OCI-LY1 (cell line): ENCODE results near the gene HDGFL3.

Experiments
- EZH2 ChIP-seq: fragments of 200-600 bp; sonication (generic), shearing (Covaris generic); IDR thresholded peaks from 2 replicates; pipeline ENCODE4 v1.8.0; 2017; ENCODE audit warnings: borderline replicate concordance, mixed run types, mild to moderate bottlenecking, antibody characterized with exemption, low read length, moderate library complexity, mixed read lengths
- TF ChIP-seq, protein P1 (sequence below): fragments of 200-600 bp; sonication (generic), shearing (Covaris generic); IDR thresholded peaks from 2 replicates; pipeline ENCODE4 v1.5.1; 2017; ENCODE audit warnings: mild to moderate bottlenecking, antibody characterized with exemption, low read length, moderate library complexity, mixed read lengths

DNA sequence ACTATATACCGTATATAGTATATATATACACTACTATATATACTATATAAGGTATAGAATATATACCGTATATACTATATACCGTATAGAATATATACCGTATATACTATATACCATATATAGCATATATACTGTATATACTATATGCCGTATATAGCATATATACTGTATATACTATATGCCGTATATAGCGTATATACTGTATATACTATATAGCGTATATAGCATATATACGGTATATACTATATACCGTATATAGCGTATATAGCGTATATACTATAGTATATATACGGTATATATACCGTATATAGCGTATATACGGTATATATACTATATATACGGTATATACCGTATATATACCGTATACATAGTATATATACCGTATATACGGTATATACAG is 22.6 kb upstream of the HDGFL3 start:
- TF ChIP-seq EZH2: no peak
- TF ChIP-seq, protein P1, sequence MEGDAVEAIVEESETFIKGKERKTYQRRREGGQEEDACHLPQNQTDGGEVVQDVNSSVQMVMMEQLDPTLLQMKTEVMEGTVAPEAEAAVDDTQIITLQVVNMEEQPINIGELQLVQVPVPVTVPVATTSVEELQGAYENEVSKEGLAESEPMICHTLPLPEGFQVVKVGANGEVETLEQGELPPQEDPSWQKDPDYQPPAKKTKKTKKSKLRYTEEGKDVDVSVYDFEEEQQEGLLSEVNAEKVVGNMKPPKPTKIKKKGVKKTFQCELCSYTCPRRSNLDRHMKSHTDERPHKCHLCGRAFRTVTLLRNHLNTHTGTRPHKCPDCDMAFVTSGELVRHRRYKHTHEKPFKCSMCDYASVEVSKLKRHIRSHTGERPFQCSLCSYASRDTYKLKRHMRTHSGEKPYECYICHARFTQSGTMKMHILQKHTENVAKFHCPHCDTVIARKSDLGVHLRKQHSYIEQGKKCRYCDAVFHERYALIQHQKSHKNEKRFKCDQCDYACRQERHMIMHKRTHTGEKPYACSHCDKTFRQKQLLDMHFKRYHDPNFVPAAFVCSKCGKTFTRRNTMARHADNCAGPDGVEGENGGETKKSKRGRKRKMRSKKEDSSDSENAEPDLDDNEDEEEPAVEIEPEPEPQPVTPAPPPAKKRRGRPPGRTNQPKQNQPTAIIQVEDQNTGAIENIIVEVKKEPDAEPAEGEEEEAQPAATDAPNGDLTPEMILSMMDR: no peak
